Stimulated activated CD8-positive, alpha-beta memory T cell treated with anti-CD3 and anti-CD28 coated beads, Interleukin-15, amount 100 ng/mL, for 1 hour (primary cell): Measurements from ENCODE around the gene CTNNA1.
"Not testable (repeated sequence)": the region's sequence is repeated elsewhere in the genome, so short reads cannot be mapped to it uniquely, and the experiment has no call there.

Experiments
- DNase-seq: peaks from one replicate; pipeline ENCODE4 v3.0.0-alpha.2; 2020; ENCODE audit warnings: low read depth

CTNNA1 gene

GRCh38 chr5:138757061-138757776, 4.0 kb downstream of the CTNNA1 start:
- no peak for DNase-seq

- DNase-seq = no peak
Observed at GRCh38 chr5:138760448-138761110, 7.4 kb downstream of the CTNNA1 start.

GRCh38 chr5:138761115-138761514, 7.9 kb downstream of the CTNNA1 start:
- DNase-seq = not testable (repeated sequence)

- not testable (repeated sequence) for DNase-seq
Observed at GRCh38 chr5:138761670-138762069, 8.4 kb downstream of the CTNNA1 start.

- DNase-seq = no peak
Observed at GRCh38 chr5:138762110-138762509, 8.9 kb downstream of the CTNNA1 start.

- DNase-seq = no peak
Observed at GRCh38 chr5:138763037-138763778, 10.0 kb downstream of the CTNNA1 start.

- DNase-seq = no peak
Observed at GRCh38 chr5:138770291-138770690, 17.1 kb downstream of the CTNNA1 start.

- DNase-seq = no peak
Observed at GRCh38 chr5:138770977-138771376, 17.8 kb downstream of the CTNNA1 start.

GRCh38 chr5:138772986-138773594, 19.9 kb downstream of the CTNNA1 start:
- no peak for DNase-seq

GRCh38 chr5:138773624-138774023, 20.4 kb downstream of the CTNNA1 start:
- not testable (repeated sequence) for DNase-seq

- DNase-seq = no peak
Observed at GRCh38 chr5:138775034-138775433, 21.8 kb downstream of the CTNNA1 start.

- DNase-seq = no peak
Observed at GRCh38 chr5:138778234-138778633, 25.0 kb downstream of the CTNNA1 start.

- DNase-seq = no peak
Observed at GRCh38 chr5:138783976-138784375, 30.8 kb downstream of the CTNNA1 start.

GRCh38 chr5:138784590-138784989, 31.4 kb downstream of the CTNNA1 start:
- DNase-seq = no peak

- no peak for DNase-seq
Observed at GRCh38 chr5:138789771-138790242, 36.6 kb downstream of the CTNNA1 start.

GRCh38 chr5:138790684-138791083, 37.5 kb downstream of the CTNNA1 start:
- no peak for DNase-seq

GRCh38 chr5:138792195-138792790, 39.1 kb downstream of the CTNNA1 start:
- no peak for DNase-seq

- no peak for DNase-seq
Observed at GRCh38 chr5:138793575-138793974, 40.4 kb downstream of the CTNNA1 start.

- DNase-seq = no peak
Observed at GRCh38 chr5:138803285-138803684, 50.1 kb downstream of the CTNNA1 start.

GRCh38 chr5:138803935-138804334, 50.7 kb downstream of the CTNNA1 start:
- DNase-seq = no peak

- DNase-seq = no peak
Observed at GRCh38 chr5:138805096-138805495, 51.9 kb downstream of the CTNNA1 start.

- DNase-seq = no peak
Observed at GRCh38 chr5:138807182-138807581, 54.0 kb downstream of the CTNNA1 start.
